Mucosa of descending colon (tissue), 3 donors: ENCODE measurements around the gene HKDC1. TPM values are rescaled to one million over a fixed set of nuclear protein-coding genes. Genes with fewer than 3 reads are reported as not detected.

Experiments
- ATAC-seq: fragments of 200-7000 bp; cut with Tn5 transposase; one replicate; pipeline ENCODE4 v1.9.1; 2020; ENCODE audit warnings: mild to moderate bottlenecking, moderate library complexity
- DNase-seq, 3 donors: peaks; one replicate each; pipeline ENCODE4 v3.0.0-alpha.2; 2020
- H3K36me3 ChIP-seq: fragments of 200-600 bp; one replicate; pipeline ENCODE4 v1.8.0; 2021; ENCODE audit warnings: low read depth, mild to moderate bottlenecking
- H3K4me1 ChIP-seq: fragments of 200-600 bp; one replicate; pipeline ENCODE4 v1.8.0; 2021; ENCODE audit warnings: low read depth, mild to moderate bottlenecking
- H3K4me3 ChIP-seq: fragments of 200-600 bp; one replicate; pipeline ENCODE4 v1.8.0; 2021; ENCODE audit warnings: mild to moderate bottlenecking
- H3K9me3 ChIP-seq: fragments of 200-600 bp; one replicate; pipeline ENCODE4 v1.8.0; 2021; ENCODE audit warnings: mild to moderate bottlenecking
- CTCF ChIP-seq: fragments of 200-600 bp; IDR thresholded peaks from one replicate; pipeline ENCODE4 v1.8.0; 2022; ENCODE audit warnings: antibody characterized with exemption, mild to moderate bottlenecking
- intact Hi-C, 2 donors: fragments of 100-400 bp; cut with DNase I in 1 of 2; cut with micrococcal nuclease in 1 of 2; formaldehyde crosslinking; loops; one replicate each; pipeline versions ENCODE4 v1.11.0 to v1.11.1; 2022; cut with DNase I, micrococcal nuclease
- total RNA-seq, 3 donors: library from RNA; stranded (reverse); fragmentation: NEBNext Ultra II Directional in 2 of 3; extraction: Animal tissue kit (Norgen Biotek cat#: 25700) in 2 of 3; gene quantifications; one replicate each; pipeline versions ENCODE4 v1.2.1 to v1.2.4, GENCODE V29; 2021 to 2023
- donor health status: DM: no; HTN: no; CAD: no; lungs with moderate emphysema.
- donor health status: DM: no; HTN: no; CAD: no.
- donor health status: DM: no; HTN: yes; CAD: no.

Gene HKDC1
- total RNA-seq, 3 donors from 2014 or later, result 20.2 to 31.2 (median 23.9) TPM

- DNase-seq, result no peak
- H3K4me3 ChIP-seq, result no peak overlapping the region
- ATAC-seq, result no peak
- no peaks in the 10 kb centered on the region for H3K36me3 ChIP-seq
- no peaks in the 10 kb centered on the region for H3K9me3 ChIP-seq
- intact Hi-C loops, result no loop called here
- no peaks in the 10 kb centered on the region for H3K4me1 ChIP-seq
- TF ChIP-seq CTCF, result no peak
Measured at GRCh38 chr10:69270990-69271389, 50.9 kb downstream of the HKDC1 start.

- intact Hi-C loops, result no loop called here
- no peaks in the 10 kb centered on the region for H3K4me1 ChIP-seq
- H3K9me3 ChIP-seq, result no peaks in the 10 kb centered on the region
- no peaks in the 10 kb centered on the region for H3K36me3 ChIP-seq
- no peak for TF ChIP-seq CTCF
- no peak for DNase-seq
- no peak for ATAC-seq
- H3K4me3 ChIP-seq, result no peak overlapping the region
Measured at GRCh38 chr10:69272624-69273023, 52.5 kb downstream of the HKDC1 start.

GRCh38 chr10:69275444-69275843 is 55.3 kb downstream of the HKDC1 start:
- DNase-seq, result no peak
- TF ChIP-seq CTCF, result no peak
- Histone ChIP-seq H3K36me3 (no peaks in the 10 kb centered on the region), H3K4me1 (no peaks in the 10 kb centered on the region), H3K4me3 (no peak overlapping the region), H3K9me3 (no peaks in the 10 kb centered on the region)
- ATAC-seq, result no peak
- intact Hi-C loops, result no loop called here

- no peak for DNase-seq
- TF ChIP-seq CTCF, result no peak
- no peak overlapping the region for H3K4me3 ChIP-seq
- intact Hi-C loops, result no loop called here
- H3K4me1 ChIP-seq, result no peaks in the 10 kb centered on the region
- ATAC-seq, result no peak
- H3K9me3 ChIP-seq, result no peaks in the 10 kb centered on the region
- H3K36me3 ChIP-seq, result no peaks in the 10 kb centered on the region
Measured at GRCh38 chr10:69276503-69276902, 56.4 kb downstream of the HKDC1 start.

GRCh38 chr10:69278446-69278963 is 58.4 kb downstream of the HKDC1 start, which contains the start of gene HK1:
Gene HK1, plus strand, starts transcription at chr10:69278496.
- Histone ChIP-seq H3K9me3 (no peaks in the 10 kb centered on the region), H3K36me3 (no peaks in the 10 kb centered on the region), H3K4me3 (no peak within 1 kb of the TSS), H3K4me1 (no peaks in the 10 kb centered on the region)
- ATAC-seq (no peak), DNase-seq (no peak)
- TF ChIP-seq CTCF, result no peak
- intact Hi-C loops, result no loop called here

GRCh38 chr10:69279110-69279509 is 59.0 kb downstream of the HKDC1 start:
- intact Hi-C loops, result no loop called here
- Histone ChIP-seq H3K36me3 (no peaks in the 10 kb centered on the region), H3K9me3 (no peaks in the 10 kb centered on the region), H3K4me3 (no peak overlapping the region), H3K4me1 (no peaks in the 10 kb centered on the region)
- DNase-seq (no peak), ATAC-seq (peak; percentile 17)
- TF ChIP-seq CTCF, result no peak
